ENCODE results near the gene RBFOX2. TPM values are rescaled to one million over a fixed set of nuclear protein-coding genes. Genes with fewer than 3 reads are reported as not detected.

The RBFOX2 gene
- polyA plus RNA-seq, 1 experiment, result 222 TPM

DNA sequence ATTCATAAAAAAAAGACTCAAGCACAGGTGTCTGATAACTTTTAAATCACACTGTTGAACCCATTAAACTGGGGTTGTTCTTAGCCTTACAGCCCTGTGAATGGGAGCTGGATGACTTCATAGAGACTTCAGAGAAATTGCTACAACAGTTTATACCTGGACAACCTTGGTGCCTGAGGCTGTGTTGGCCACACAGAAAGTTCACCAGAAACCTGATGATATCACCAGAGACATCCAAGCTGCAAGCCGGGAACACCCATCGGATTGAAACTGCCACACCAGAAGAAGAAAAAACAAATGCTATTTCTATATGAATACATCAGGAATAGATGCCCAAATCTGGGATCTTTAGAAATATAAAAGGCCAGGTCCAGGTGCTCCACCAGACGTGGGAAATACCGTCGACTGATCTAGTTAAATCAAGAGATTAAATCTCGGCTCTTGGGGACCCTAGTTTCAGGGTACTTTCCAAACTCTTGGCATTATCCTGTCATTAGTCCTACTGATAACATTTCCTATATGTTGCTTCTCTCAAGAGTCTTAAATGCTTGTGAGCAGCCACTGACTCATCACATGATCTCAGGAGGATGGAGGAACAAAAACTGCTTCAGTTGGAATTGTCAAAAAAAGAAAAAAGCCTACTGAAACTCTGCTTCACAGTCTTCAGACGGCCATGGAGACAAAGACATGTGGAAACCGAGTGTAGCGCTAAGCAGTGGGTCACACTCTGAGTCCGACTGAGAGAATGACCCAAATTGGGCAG lies 339.5 kb downstream of the RBFOX2 start:
- POLR2A ChIA-PET, result no interaction called here
- Histone ChIP-seq H3K27me3 (ENCODE audit: control insufficient read depth, insufficient read depth, low read length) (no peaks in the 10 kb centered on the region), H3K36me3 (ENCODE audit: control insufficient read depth, insufficient read depth, low read length) (no peaks in the 10 kb centered on the region), H3K4me3 (ENCODE audit: low read depth, low read length) (no peak overlapping the region)
- CTCF ChIA-PET, result interaction anchor here (2.1 kb wide), 1 partner anchor 11 kb away, joined by 7 read pairs; no protein-coding TSS in a partner anchor
- TF ChIP-seq, protein P1, sequence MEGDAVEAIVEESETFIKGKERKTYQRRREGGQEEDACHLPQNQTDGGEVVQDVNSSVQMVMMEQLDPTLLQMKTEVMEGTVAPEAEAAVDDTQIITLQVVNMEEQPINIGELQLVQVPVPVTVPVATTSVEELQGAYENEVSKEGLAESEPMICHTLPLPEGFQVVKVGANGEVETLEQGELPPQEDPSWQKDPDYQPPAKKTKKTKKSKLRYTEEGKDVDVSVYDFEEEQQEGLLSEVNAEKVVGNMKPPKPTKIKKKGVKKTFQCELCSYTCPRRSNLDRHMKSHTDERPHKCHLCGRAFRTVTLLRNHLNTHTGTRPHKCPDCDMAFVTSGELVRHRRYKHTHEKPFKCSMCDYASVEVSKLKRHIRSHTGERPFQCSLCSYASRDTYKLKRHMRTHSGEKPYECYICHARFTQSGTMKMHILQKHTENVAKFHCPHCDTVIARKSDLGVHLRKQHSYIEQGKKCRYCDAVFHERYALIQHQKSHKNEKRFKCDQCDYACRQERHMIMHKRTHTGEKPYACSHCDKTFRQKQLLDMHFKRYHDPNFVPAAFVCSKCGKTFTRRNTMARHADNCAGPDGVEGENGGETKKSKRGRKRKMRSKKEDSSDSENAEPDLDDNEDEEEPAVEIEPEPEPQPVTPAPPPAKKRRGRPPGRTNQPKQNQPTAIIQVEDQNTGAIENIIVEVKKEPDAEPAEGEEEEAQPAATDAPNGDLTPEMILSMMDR (IDR thresholded peaks at IDR 0.05; ENCODE audit: insufficient read depth, low read depth, low read length), result no peak
- no peak for DNase-seq (ENCODE audit: low read depth)

Other genes with a start within 250 kb of the RBFOX2 start
- 4.9 and 6.7 TPM in 2 replicates for gene APOL3, start 131.9 kb upstream of the RBFOX2 start, polyA plus RNA-seq (2011; rRNA removed)
- gene APOL4, start 173.0 kb upstream of the RBFOX2 start, polyA plus RNA-seq (2011; rRNA removed), result 0.16 and 0.23 TPM in 2 replicates
- gene APOL2, start 210.7 kb upstream of the RBFOX2 start, polyA plus RNA-seq (2011; rRNA removed), result 24.5 and 27.8 TPM in 2 replicates
- 1.5 and 1.9 TPM in 2 replicates for gene APOL1, start 224.3 kb upstream of the RBFOX2 start, polyA plus RNA-seq (2011; rRNA removed)